ENCODE data around the gene IRX4. TPM values are rescaled to one million over a fixed set of nuclear protein-coding genes. Genes with fewer than 3 reads are reported as not detected.
A peak's percentile ranks its signal among the peaks of the same experiment; 100 is the strongest.

IRX4 gene
- total and polyA plus RNA-seq, 2 donors (not counting 3 experiments of a cell fraction or from before 2014, with no cell fraction given): not detected

DNA sequence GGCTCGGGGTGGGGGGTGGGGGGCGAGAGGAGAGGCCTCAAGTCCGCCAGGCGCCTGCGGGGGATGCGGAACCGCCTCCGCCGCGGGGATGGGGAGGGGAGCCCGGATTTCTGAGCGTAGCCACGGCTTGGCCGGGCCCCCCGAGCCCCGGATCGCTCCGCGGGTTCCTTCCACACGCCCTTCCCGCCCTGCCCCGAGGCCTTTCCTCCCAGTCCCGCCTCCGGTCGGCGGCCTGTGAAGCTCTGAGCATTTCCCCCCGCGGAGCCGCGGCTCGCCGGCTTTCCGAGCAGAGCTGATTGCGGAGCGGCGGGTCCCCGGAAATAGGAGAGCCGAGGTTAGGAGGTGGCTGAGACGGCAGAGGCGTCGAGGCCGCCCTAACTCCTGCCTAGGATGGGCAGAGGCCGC is 6.1 kb downstream of the IRX4 start:
- Histone ChIP-seq H3K79me2 (ENCODE audit: control insufficient read depth, insufficient read depth, low read length) (no peaks in the 10 kb centered on the region), H3K9ac (replicated peaks; ENCODE audit: extremely low read depth, insufficient read depth, low read length) (no peak overlapping the region), H3K4me3 (replicated peaks in 1 of 3; ENCODE audit: insufficient read depth in 1 of 3, low read depth in 1 of 3, low read length in 3 of 3) (no peak overlapping the region), H3K27ac (ENCODE audit: insufficient read depth, low read depth, low read length) (no peak overlapping the region), H4K20me1 (replicated peaks; ENCODE audit: control insufficient read depth, extremely low read depth, insufficient read depth, low read length) (no peaks in the 10 kb centered on the region), H3K27me3 (ENCODE audit: control insufficient read depth in 2 of 2, insufficient read depth in 2 of 2, low read length in 2 of 2) (peaks cover 64 to 83% of the 10 kb centered on the region in 2 experiments), H3K9me3 (replicated peaks; ENCODE audit: control insufficient read depth, insufficient read depth, low read length) (no peaks in the 10 kb centered on the region), H3K9me1 (replicated peaks; ENCODE audit: control insufficient read depth, extremely low read depth, insufficient read depth, low read length) (no peaks in the 10 kb centered on the region), H3K36me3 (ENCODE audit: control insufficient read depth in 2 of 2, extremely low read depth in 1 of 2, insufficient read depth in 2 of 2, low read length in 2 of 2) (no peaks in the 10 kb centered on the region), H3K4me2 (ENCODE audit: insufficient read depth, low read length) (no peak overlapping the region), H2AFZ (ENCODE audit: low read depth, low read length) (no peak overlapping the region), H3K4me1 (ENCODE audit: control insufficient read depth, extremely low read depth, insufficient read depth, low read length) (no peaks in the 10 kb centered on the region)
- ChIA-PET POLR2A (no interaction called here), CTCF (interaction anchor here (1.1 kb wide), 1 partner anchor 114 kb away, joined by 3 read pairs; no protein-coding TSS in a partner anchor)
- intact Hi-C loops (cut with micrococcal nuclease) (no loop called here), dilution Hi-C loops (cut with MboI; ENCODE audit: extremely low pct_ligation_motif_present, low sequenced_read_pairs) (no loop called here)
- TF ChIP-seq MYC (IDR thresholded peaks at IDR 0.05; ENCODE audit: low read depth, low read length) (no peak), MAX (IDR thresholded peaks at IDR 0.05; ENCODE audit: insufficient read depth, insufficient read length) (no peak)
- BruUV-seq (replicated peaks): no TSS peak
- FAIRE-seq: no peak
- DNase-seq (ENCODE audit: low read depth, low spot score): no peak

- H3K36me3 ChIP-seq (ENCODE audit: control insufficient read depth in 2 of 2, extremely low read depth in 1 of 2, insufficient read depth in 2 of 2, low read length in 2 of 2): no peaks in the 10 kb centered on the region
- no TSS peak for BruUV-seq (replicated peaks)
- ChIA-PET CTCF (interaction anchor here (1.1 kb wide), 1 partner anchor 113 kb away, joined by 3 read pairs; no protein-coding TSS in a partner anchor), POLR2A (no interaction called here)
- no peak overlapping the region for H3K27ac ChIP-seq (ENCODE audit: insufficient read depth, low read depth, low read length)
- no peak for FAIRE-seq
- H2AFZ ChIP-seq (ENCODE audit: low read depth, low read length): no peak overlapping the region
- TF ChIP-seq POLR2A (IDR thresholded peaks at IDR 0.05; ENCODE audit: low read depth, low read length): no peak
- TF ChIP-seq EZH2 (IDR thresholded peaks at IDR 0.05; ENCODE audit: borderline replicate concordance, low read depth, low read length, severe bottlenecking): peak; percentile 89
- DNase-seq (ENCODE audit: low read depth, low spot score): no peak
- no peaks in the 10 kb centered on the region for H3K9me3 ChIP-seq (replicated peaks; ENCODE audit: control insufficient read depth, insufficient read depth, low read length)
- no peaks in the 10 kb centered on the region for H3K79me2 ChIP-seq (ENCODE audit: control insufficient read depth, insufficient read depth, low read length)
- intact Hi-C loops (cut with micrococcal nuclease): no loop called here
- H3K9me1 ChIP-seq (replicated peaks; ENCODE audit: control insufficient read depth, extremely low read depth, insufficient read depth, low read length): no peaks in the 10 kb centered on the region
- no peak overlapping the region for H3K4me3 ChIP-seq (replicated peaks in 1 of 3; ENCODE audit: insufficient read depth in 1 of 3, low read depth in 1 of 3, low read length in 3 of 3)
- H3K27me3 ChIP-seq (ENCODE audit: control insufficient read depth in 2 of 2, insufficient read depth in 2 of 2, low read length in 2 of 2): peaks cover 60 to 78% of the 10 kb centered on the region in 2 experiments
- no peaks in the 10 kb centered on the region for H3K4me1 ChIP-seq (ENCODE audit: control insufficient read depth, extremely low read depth, insufficient read depth, low read length)
- H3K4me2 ChIP-seq (ENCODE audit: insufficient read depth, low read length): no peak overlapping the region
- no peak overlapping the region for H3K9ac ChIP-seq (replicated peaks; ENCODE audit: extremely low read depth, insufficient read depth, low read length)
- no peaks in the 10 kb centered on the region for H4K20me1 ChIP-seq (replicated peaks; ENCODE audit: control insufficient read depth, extremely low read depth, insufficient read depth, low read length)
- dilution Hi-C loops (cut with MboI; ENCODE audit: extremely low pct_ligation_motif_present, low sequenced_read_pairs): no loop called here
Measured at GRCh38 chr5:1875843-1876659, 6.7 kb downstream of the IRX4 start.
